TTC549 (cell line): ENCODE measurements around the gene RAF1.
"Not testable (repeated sequence)": the region's sequence is repeated elsewhere in the genome, so short reads cannot be mapped to it uniquely, and the experiment has no call there.

ENCODE experiments used
- FAIRE-seq: peaks from 2 replicates; lab custom pipeline; 2012; peaks lifted over from hg19 to GRCh38; lab: Jason Lieb, UNC

The RAF1 gene

DNA sequence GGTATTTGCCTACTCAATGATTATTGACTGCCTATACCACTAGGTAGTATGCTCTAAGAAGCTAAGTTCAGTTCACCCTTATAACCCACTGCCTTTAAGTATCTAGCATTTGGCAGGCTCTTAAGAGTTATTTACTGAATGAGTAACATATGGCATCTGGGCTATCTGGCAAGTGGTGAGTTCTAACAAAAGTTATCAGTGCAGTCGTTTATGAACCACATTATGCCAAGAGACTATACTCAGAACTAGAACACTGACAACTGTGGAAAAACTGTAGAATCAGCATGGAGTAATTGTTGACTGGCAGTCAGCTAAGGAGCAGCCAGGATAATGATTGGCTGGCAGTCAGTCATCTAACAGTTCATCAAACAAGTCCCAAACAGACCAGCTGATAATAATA is 25.8 kb downstream of the RAF1 start:
- FAIRE-seq: no peak

DNA sequence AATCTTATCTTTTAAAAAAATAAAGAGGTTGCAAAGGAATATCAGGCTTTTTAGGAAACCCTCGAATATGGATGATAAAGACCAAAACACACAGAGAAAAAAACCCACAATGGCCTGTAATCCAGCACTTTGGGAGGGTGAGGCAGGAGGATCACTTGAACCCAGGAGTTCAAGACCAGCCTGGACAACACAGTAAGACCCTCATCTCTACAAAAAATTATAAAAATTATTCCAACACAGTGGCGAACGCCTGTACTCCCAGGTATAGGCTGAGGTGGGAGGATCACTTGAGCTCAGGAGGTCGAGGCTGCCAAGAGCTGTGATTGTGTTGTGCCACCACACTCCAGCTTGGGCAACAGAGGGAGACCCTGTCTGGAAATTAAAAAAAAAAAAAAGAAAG is 30.8 kb downstream of the RAF1 start:
- no peak for FAIRE-seq

DNA sequence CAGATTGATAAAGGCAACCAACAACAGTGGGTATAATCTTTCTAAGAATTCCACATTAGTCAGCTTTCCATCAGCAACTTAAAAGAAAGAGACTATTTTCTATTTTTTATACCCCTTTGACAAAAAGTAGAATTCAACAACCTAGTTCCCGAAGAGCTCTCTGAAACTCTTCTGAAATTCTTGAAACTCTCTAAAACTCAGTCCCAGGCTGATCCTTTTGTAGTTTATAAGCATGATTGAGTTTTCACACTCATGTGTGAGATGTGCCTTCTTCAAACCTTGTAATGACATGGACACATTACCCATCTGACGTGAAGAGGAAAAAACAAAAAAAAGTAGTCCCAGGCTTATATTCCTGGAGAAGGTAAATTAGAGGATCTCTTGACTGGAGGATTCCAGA is 31.4 kb downstream of the RAF1 start:
- no peak for FAIRE-seq

DNA sequence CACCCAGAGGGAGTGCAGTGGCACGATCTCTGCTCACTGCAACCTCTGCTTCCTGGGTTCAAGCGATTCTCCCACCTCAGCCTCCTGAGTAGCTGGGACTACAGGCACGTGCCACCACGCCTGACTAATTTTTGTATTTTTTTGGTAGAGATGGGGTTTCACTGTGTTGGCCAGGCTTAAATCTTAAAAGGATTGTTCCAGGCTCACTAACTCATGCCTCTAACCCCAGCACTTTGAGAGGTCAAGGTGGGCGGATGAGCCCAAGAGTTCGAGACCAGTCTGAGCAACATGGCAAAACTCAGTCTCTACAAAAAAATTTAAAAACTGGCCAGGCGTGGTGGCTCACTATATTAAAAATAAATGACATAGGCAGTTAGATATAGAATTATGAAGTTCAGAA is 33.1 kb downstream of the RAF1 start:
- FAIRE-seq: not testable (repeated sequence)

DNA sequence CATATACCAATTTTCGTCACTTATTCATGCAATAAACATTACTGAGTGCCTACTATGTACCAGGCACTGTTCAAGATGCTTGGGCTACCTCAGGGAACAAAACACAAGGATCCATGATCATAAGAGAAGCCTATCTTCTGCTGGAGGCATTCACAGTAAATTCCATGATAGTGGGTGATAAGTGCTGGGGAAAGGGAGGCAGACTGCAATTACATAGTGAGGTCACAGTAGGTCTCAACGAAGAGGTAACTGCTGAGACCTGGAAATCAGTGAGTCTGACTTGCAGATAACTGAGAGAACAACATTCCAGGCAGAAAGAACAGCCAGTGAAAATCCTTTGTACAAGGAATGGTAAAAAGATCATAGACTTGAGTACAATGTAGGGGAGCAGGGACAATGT is 33.6 kb downstream of the RAF1 start:
- no peak for FAIRE-seq

DNA sequence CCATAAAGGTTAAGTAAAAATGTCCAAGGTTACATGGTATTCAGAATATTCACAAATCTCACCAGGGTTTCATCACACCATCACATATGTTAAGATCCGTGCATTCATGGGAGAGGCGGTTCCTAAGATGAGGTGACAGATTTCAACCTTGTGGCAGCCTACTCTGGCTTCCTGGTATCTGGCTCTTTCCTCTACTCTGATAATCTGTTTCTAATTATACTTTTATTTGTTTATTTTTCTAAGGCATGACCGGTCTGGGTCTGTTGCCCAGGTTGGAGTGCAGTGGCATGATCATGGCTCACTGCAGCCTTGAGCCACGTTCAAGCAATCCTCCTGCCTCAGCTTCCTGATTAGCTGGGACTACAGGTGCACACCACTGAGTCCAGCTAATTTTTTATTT is 34.4 kb downstream of the RAF1 start:
- FAIRE-seq: no peak

DNA sequence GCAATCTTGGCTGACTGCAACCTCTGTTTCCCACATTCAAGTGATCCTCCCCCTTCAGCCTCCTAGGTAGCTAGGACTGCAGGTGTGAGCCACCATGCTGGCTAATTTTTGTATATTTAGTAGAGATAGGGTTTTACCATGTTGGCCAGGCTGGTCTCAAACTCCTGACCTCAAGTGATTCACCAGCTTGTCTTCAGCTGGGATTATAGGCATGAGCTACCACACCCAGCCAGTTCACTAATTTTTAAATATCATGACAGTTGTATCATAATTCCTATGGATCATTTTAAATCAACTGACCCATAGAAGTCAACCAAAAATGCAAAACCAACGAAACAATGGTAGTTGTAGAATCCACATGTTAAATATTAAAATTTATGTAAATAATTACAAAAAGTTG is 35.1 kb downstream of the RAF1 start:
- no peak for FAIRE-seq

DNA sequence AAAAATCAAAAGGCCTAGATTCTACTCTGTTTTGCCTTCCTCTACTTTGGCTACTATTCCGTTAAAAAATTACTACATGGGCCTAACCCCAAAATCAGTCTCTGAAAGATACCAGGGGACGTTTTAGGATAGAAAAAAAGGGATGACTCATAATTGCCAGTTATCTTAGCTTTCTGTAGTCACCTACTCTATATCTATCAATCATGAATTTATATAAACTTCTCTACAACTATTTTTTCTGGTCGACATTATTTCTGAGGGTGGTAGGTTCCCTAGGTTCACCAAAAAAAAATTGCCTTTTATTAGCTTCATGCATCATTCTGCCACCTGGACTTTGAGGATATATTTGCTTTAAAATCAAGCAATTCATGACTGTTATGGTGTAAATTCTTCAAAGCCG is 36.5 kb downstream of the RAF1 start:
- FAIRE-seq: no peak

DNA sequence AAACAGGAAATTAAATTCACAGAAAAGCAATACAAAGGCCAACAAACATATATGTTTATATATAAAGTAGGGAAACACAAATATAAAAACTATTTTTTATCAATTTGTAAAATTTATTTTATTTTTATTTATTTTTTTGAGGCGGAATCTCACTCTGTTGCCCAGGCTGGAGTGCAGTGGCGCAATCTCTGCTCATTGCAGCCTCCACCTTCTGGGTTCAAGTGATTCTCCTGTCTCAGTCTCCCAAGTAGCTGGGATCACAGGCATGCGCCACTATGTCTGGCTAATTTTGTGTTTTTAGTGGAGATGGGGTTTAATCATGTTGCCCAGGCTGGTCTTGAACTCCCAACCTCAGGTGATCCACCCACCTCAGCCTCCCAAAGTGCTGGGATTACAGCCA is 39.0 kb downstream of the RAF1 start:
- FAIRE-seq: not testable (repeated sequence)

DNA sequence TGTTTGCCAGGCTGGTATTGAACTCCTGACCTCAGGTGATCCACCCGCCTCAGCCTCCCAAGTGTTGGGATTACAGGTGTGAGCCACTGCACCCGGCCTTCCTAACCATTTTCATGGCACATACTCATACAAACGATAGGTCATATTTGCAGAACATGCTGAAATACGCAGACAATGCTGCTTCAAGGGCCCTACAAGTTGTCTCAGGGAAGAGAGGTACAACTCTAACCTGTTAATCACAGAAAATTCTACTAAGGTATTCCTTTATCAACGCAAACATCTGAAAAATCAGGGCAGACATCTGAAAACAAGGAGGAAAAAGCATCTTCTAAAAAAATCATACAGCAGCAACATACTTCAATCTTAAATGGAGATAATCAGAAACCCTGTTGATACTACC is 39.9 kb downstream of the RAF1 start:
- FAIRE-seq: no peak

DNA sequence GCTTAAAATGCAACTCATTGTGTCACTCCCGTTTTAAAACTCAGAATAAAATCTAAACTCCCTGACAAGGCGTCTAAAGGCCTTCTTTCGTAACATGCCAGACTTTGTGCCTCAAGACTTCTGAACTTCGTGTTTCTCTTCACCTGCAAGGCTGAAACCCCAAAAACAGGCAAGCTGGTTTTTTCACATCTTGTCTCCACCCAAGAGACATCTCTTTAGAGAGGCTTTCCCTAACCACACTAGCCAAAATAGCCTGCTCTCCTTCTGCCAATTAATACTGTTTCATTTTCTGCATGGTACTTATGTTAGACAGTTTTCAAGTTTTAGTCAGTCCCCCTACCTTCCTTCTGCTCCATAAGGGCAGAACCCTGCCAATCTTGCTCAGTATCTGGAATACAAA is 41.6 kb downstream of the RAF1 start:
- no peak for FAIRE-seq

DNA sequence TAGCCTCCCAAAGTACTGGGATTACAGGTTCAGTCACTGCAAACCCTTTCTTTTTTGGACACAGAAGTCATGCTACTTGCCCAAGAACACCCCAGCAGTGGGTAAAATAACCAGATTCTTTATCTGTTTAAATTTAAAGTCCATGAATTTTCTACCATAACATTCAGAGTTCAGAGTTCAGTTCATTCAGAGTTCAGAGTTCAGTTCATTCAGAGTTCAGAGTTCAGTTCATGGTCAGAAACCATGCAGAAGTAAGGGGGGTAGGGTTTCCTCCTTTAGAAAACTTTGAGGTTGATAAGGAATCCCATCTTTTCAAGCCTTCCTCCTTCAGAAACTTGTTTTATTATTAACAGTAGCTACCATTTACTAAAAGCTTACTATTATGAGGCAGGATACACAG is 43.2 kb downstream of the RAF1 start:
- no peak for FAIRE-seq

DNA sequence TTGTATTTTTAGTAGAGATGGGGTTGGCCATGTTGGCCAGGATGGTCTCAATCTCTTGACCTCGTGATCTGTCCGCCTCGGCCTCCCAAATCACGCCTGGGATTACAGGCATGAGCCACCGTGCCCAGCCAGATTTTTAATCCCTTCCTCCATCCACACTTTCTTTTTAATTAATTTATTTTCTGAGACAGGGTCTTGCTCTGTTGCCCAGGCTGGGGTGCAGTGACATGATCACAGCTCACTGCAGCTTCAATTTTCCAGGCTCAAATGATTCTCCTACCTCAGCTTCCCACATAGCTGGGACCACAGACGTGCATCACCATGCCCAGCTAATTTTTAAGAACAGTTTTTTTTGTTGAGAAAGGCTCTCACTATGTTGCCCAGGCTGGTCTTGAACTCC is 43.6 kb downstream of the RAF1 start:
- no peak for FAIRE-seq

DNA sequence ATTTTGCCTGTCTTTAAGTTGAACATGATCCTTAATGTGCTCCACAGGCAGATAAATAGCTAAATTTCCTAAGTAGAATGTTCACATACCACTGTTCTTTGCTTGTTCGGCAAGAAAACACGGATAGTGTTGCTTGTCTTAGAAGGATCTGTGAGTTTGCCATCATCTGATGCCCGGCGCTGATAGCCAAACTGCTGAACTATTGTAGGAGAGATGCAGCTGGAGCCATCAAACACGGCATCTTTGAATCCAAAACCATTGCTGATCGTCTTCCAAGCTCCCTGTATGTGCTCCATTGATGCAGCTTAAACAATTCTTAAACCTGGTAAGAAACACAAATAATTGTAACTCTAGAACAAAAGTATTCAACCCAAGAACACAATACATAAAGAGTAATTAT is 45.5 kb downstream of the RAF1 start:
- FAIRE-seq: no peak

DNA sequence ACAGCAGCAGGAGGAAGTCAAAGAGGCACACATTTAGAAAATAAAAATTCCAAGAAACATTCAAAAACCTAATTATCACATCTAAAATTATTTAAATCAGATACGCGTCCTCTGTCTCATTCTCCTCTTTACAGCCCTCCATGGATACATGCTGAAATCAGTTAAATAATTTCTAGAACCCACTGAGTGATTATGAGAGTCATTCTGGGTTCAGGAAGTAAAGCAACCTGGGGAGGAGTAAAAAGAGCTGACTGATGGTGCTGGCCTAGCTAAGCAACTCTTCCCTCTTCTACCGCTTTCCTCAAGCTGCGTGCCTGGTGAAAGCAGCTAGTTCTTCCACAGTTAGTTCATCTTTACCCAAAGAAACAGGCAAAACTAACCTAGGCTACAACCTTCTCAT is 48.7 kb downstream of the RAF1 start:
- FAIRE-seq: no peak

DNA sequence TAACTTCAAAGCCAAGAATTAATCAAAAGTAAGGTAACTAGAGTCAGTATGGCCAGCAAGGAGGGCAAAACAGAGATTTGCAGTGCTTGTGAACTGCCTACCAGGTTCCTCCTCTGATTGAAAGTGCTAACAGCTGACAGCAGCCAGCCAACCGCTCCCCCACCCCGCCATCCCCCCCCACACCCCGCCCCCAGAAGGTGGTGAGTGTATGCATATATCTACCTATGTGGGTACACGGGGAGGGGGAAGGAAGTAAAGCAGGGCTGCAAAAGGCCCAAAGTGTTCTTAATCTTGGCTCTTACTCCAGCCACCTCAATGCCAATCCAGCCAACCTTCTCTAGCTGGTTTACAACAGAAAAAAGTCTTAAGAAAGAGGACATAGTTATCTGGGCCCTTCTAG is 50.7 kb downstream of the RAF1 start:
- no peak for FAIRE-seq

DNA sequence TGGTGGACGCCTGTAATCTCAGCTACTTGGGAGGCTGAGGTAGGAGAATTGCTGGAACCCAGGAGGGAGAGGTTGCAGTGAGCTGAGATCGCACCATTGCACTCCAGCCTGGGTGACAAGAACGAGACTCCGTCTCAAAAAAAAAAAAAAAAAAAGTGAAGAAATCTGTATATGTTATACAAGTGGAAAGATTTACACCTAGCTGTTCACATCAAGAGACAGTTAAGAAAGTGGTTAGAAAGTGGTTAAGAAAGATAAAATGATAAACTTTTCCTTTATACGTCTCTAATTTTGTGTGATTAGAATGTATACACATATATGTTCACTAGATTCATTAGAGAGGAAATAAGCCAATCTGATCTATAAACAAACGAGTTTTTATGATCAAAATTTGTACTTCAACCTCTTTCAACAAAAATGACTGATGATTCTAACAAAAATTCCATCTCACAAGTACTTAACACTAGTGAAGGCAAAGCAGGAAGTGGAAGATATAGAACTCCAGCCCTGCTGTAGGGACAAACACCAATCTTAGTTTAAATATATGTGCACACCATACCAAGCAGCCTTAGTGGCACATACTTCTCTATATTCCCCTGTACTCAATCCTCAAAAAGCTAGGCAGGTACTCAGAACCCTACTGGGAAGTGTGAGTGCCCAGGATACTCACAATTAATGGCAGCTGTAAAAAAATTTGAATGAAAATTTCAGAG is 51.2 kb downstream of the RAF1 start:
- no peak for FAIRE-seq

DNA sequence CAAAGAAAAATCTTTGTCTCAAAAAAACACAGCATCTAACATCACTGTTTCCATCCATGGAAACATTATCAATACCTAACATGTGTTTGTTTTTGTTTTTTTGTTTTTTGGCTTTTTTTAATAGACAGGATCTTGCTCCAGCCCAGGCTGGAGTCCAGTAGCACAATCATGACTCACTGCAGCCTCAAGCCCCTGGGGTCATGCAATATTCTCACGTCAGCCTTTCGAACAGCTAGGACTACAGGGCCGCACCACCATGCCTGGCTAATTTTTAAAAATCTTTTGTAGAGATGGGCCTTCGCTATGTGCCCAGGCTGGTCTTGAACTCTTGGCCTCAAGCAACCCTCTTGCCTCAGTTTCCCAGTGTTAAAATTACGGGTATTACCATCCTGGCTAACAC is 52.8 kb downstream of the RAF1 start:
- FAIRE-seq: no peak

DNA sequence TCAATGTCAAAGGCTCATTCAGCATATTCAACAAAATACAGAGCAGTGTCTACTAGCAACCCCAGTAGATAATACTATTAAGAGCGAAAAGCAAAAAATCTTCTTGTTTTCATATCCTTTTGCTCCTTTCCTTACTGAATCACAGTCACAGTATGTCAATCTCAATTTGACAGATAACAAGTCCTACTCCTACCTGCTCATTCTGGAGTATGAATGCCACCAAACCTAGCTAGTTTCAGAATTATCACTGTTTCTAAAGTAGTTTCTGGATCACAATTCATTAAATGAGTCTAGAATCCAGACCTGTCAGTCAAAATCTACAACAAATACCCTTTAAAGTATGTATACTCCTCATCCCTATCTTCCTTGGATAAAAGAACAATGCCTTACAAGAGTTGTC is 55.5 kb downstream of the RAF1 start:
- no peak for FAIRE-seq

DNA sequence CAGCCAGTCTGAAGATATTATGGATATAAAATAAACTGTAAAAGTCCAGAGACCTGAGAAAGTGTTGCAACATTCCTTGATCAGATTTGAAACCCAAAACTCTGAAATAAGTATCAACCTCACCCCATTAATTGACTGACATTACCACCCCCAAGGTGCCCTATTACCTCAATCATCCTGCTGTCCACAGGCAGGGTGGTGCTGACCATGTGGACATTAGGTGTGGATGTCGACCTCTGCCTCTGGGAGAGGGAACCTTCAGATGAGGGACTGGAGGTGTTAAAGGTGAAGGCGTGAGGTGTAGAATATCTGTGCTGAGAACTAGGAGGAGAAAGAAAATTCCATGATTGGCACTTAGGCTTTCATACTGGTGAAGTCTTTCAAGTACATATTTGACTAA is 59.9 kb downstream of the RAF1 start:
- FAIRE-seq: no peak

DNA sequence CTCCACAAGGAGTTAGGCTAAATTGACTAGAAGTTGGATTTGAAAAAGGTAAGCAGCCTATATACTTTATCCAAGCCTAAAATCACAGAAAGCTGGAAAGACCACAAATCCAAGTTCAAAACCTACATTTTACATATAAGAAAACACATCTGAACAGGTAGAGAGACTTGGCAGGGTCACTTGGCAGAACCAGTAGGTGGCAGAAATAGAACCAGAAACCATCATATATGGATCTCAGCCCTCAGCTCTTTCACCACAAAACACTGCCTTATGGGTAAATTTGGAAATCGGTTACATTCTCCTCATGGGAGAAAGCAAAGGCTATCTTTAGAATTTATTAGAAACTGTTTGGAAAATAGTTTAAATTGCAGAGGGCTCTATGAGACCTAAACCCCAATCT is 62.8 kb downstream of the RAF1 start:
- FAIRE-seq: no peak

DNA sequence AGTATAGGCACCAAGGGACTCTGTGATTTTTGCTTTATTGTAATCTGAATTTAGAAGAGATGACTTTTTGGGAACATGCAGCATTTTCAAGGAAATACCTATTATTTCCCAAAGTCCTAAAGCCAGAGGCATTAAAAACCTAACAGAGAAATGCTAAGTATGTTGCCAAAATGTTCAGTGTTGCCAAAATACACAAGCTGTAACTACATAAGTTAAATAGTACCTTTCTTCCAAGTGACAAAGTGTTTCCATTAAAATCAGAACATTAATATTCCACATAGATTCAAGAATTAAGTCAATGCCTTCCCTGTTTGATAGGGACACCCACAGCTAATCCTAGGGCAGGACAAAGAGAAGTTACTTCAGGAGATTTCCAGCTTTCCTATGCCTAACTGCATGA is 65.0 kb downstream of the RAF1 start:
- no peak for FAIRE-seq

DNA sequence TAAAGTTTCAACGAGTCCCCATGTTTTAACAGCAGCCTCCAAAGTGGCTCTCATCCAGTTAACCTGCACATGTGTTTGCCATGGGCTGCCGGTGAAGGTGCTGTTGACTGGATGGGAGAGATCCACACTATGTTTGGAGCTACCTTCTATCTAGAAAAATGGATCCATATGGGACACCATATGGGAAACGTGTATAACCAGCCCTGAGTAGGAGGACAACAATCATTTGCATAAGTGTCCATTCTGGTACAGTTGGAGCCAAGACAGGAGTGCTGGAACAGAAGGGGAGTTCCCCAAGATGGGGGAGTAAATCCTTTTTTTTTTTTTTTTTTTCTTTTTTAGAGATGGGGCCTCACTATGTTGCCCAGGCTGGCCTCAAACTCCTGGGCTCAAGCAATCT is 70.4 kb downstream of the RAF1 start:
- no peak for FAIRE-seq

DNA sequence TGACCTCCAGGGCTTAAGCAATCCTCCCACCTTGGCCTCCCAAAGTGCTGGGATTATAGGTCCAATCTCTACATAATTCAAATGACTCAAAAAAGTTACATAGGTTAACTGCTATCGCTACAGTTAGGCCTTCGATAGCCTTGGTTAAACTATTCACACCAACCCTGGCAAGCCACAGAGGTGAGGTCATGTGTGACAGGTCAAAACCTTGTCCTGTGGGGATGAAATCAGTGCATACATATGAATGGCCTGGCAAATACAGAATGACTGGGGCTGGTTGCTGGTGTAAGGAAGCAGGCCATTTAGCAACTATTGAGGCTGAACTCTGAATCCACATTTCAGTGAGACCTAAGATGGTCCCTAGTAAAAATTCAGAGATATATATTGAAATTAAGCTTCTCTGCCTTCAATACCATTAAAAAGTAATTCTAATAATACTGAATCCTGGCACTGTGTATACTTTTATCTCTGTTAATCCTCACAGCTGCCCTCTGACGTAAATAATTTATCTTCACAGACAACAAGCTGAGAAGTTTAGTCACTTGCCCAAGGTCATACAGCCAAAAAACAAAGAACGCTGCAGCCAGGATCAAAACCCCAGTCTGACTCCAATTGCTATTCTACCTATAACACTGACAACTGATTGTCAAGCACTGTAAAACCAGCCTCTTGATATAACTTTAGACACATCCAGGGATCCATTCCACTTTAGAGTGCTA is 71.8 kb downstream of the RAF1 start:
- FAIRE-seq: no peak
